ENCODE data around the gene RCOR1. TPM values are rescaled to one million over a fixed set of nuclear protein-coding genes. Genes with fewer than 3 reads are reported as not detected.

The RCOR1 gene
- total and polyA plus RNA-seq, 2 donors from 2014 or later, result 4.9 to 17.9 TPM

DNA sequence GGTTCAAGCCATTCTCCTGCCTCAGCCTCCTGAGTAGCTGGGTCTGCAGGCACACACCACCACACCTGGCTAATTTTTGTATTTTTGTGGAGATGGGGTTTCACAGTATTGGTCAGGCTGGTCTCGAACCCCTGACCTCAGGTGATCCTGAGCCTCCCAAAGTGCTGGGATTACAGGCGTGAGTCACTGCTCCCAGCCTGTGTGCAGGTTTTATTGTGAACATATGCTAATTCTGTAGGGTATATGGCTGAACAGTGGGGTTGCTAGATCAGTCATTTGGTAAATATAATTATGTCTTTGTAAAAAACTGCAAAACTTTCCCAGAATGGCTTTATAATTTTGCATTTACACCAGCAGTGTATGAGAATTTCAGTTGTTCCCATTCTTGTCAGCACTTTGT is 85.9 kb downstream of the RCOR1 start:
- Histone ChIP-seq H3K9ac (ENCODE audit: low read length in 3 of 3) (no peak overlapping the region), H3K9me3 (ENCODE audit: control insufficient read depth in 2 of 3, insufficient read depth in 1 of 3, low read length in 3 of 3) (no peaks in the 10 kb centered on the region), H3K27ac (ENCODE audit: low read depth in 2 of 2, low read length in 2 of 2) (no peak overlapping the region), H3K4me3 (ENCODE audit: low read length in 3 of 3) (no peak overlapping the region), H3K4me1 (ENCODE audit: control insufficient read depth in 2 of 3, insufficient read depth in 2 of 3, low read depth in 1 of 3, low read length in 3 of 3) (peaks cover 0 to 7% (median 0%) of the 10 kb centered on the region in 3 donors), H3K27me3 (ENCODE audit: control insufficient read depth, insufficient read depth, low read length) (no peaks in the 10 kb centered on the region), H3K36me3 (ENCODE audit: control insufficient read depth in 2 of 3, insufficient read depth in 3 of 3, low read length in 3 of 3) (no peaks in the 10 kb centered on the region)
- intact Hi-C loops (cut with DNase I), result no loop called here
- TF ChIP-seq, protein P1, sequence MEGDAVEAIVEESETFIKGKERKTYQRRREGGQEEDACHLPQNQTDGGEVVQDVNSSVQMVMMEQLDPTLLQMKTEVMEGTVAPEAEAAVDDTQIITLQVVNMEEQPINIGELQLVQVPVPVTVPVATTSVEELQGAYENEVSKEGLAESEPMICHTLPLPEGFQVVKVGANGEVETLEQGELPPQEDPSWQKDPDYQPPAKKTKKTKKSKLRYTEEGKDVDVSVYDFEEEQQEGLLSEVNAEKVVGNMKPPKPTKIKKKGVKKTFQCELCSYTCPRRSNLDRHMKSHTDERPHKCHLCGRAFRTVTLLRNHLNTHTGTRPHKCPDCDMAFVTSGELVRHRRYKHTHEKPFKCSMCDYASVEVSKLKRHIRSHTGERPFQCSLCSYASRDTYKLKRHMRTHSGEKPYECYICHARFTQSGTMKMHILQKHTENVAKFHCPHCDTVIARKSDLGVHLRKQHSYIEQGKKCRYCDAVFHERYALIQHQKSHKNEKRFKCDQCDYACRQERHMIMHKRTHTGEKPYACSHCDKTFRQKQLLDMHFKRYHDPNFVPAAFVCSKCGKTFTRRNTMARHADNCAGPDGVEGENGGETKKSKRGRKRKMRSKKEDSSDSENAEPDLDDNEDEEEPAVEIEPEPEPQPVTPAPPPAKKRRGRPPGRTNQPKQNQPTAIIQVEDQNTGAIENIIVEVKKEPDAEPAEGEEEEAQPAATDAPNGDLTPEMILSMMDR (IDR thresholded peaks at IDR 0.05; ENCODE audit: borderline replicate concordance, extremely low read depth, insufficient read depth), result no peak
- DNase-seq (no peak), FAIRE-seq (no peak)

DNA sequence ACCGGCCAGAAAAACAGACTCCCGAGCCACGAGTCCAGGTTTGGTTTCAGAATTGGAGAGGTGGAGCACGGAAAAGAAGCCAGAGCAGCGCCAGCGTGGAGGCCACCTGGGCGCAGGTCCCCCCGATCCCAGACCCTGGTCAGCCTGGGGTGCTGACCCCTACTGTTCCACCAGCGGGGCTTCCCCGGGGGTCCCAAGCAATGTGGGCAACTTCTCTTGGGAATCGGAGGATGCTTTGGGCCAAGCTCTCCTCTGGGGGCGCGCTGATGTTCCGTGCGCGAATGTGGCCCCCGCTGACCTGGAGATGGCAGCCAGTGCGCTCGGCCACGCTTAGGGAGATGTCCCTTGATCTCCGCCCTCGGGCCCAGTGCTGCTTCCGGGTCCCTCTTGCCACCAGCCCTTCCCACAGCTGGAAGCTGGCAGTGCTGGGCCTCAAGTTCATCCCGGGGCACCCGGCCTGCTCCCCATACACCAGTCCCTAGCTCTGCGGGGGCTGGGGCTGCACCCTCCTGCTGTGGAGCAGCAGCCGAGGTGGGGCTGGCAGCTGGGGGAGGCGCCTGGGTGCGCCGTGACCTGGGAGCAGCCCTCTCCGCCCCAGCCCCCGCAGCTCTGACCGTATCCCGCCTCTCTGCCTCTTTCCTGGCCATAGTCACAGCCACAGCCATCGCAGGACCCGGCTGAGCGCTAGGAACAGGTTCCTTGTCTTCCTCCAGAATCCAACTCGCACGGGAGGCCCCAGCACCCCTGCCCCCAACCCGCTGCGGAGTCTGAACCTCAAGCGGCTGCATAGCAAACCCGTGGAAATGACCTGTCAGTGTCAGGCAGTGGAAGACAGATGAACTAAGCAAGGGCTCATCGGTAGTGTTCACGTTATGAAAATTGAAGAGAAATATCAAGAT is 91.2 kb downstream of the RCOR1 start:
- Histone ChIP-seq H3K9me3 (ENCODE audit: control insufficient read depth in 2 of 3, insufficient read depth in 1 of 3, low read length in 3 of 3) (no peaks in the 10 kb centered on the region), H3K4me1 (ENCODE audit: control insufficient read depth in 2 of 3, insufficient read depth in 2 of 3, low read depth in 1 of 3, low read length in 3 of 3) (peaks cover 0 to 23% (median 0%) of the 10 kb centered on the region in 3 donors), H3K9ac (ENCODE audit: low read length in 3 of 3) (no peak overlapping the region), H3K27ac (ENCODE audit: low read depth in 2 of 2, low read length in 2 of 2) (peak overlapping the region in 1 of 2 donors; percentile 36), H3K4me3 (ENCODE audit: low read length in 3 of 3) (peak overlapping the region in 2 of 3 donors; percentile 17 to 42), H3K27me3 (ENCODE audit: control insufficient read depth, insufficient read depth, low read length) (no peaks in the 10 kb centered on the region), H3K36me3 (ENCODE audit: control insufficient read depth in 2 of 3, insufficient read depth in 3 of 3, low read length in 3 of 3) (no peaks in the 10 kb centered on the region)
- no peak for FAIRE-seq
- TF ChIP-seq, protein P1 (IDR thresholded peaks at IDR 0.05; ENCODE audit: borderline replicate concordance, extremely low read depth, insufficient read depth), result no peak
- intact Hi-C loops (cut with DNase I), result no loop called here
- DNase-seq, result peak in 3 of 5 donors; percentile 19 to 49 (median 39)

DNA sequence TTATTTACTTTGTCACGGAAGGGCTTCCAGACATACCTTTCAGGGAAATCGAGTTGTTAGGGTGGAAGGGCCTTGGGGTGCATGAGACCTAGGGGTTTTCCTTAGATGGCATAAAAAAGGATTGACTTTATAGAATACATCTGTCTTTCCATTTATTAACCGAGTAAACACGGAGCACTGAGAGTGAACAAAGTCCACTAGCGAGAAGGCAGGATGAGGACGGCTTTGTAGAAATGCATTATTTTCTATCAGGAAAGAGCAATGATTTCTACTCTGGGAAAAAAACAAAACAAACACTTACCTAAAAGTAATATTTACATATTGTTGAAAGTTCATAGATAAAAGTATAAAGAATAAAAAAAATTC is 91.8 kb downstream of the RCOR1 start:
- H3K27ac ChIP-seq (ENCODE audit: low read depth in 2 of 2, low read length in 2 of 2), result no peak overlapping the region
- peaks cover 0 to 23% (median 2%) of the 10 kb centered on the region in 3 donors for H3K4me1 ChIP-seq (ENCODE audit: control insufficient read depth in 2 of 3, insufficient read depth in 2 of 3, low read depth in 1 of 3, low read length in 3 of 3)
- no peaks in the 10 kb centered on the region for H3K27me3 ChIP-seq (ENCODE audit: control insufficient read depth, insufficient read depth, low read length)
- intact Hi-C loops (cut with DNase I), result no loop called here
- no peak for FAIRE-seq
- H3K9ac ChIP-seq (ENCODE audit: low read length in 3 of 3), result no peak overlapping the region
- DNase-seq, result peak in 1 of 5 donors; percentile 9
- peak overlapping the region in 2 of 3 donors; percentile 17 to 42 for H3K4me3 ChIP-seq (ENCODE audit: low read length in 3 of 3)
- no peaks in the 10 kb centered on the region for H3K9me3 ChIP-seq (ENCODE audit: control insufficient read depth in 2 of 3, insufficient read depth in 1 of 3, low read length in 3 of 3)
- no peaks in the 10 kb centered on the region for H3K36me3 ChIP-seq (ENCODE audit: control insufficient read depth in 2 of 3, insufficient read depth in 3 of 3, low read length in 3 of 3)
- TF ChIP-seq, protein P1 (IDR thresholded peaks at IDR 0.05; ENCODE audit: borderline replicate concordance, extremely low read depth, insufficient read depth), result no peak

All from kidney (tissue), 14 donors.